Measurements from ENCODE around the gene ELSPBP1. TPM values are rescaled to one million over a fixed set of nuclear protein-coding genes. Genes with fewer than 3 reads are reported as not detected.

ELSPBP1 gene
- total RNA-seq, 4 donors from 2014 or later: not detected

GRCh38 chr19:48006762-48007161 is 12.3 kb downstream of the ELSPBP1 start:
- DNase-seq (ENCODE audit: low spot score in 2 of 2): no peak
- WGBS, 2 donors: 81 to 85% methylated on average over 6 of the region's 6 CpGs
- H3K27ac ChIP-seq: no peak overlapping the region
- no peaks in the 10 kb centered on the region for H3K27me3 ChIP-seq
- H3K4me1 ChIP-seq: no peaks in the 10 kb centered on the region
- TF ChIP-seq EP300 (IDR thresholded peaks at IDR 0.05) (no peak), POLR2A (IDR thresholded peaks at IDR 0.05) (no peak), CTCF (IDR thresholded peaks at IDR 0.05) (no peak)
- no peaks in the 10 kb centered on the region for H3K36me3 ChIP-seq
- no peak overlapping the region for H3K4me3 ChIP-seq
- peaks cover 0 to 17% (median 0%) of the 10 kb centered on the region in 4 donors for H3K9me3 ChIP-seq

GRCh38 chr19:48010932-48011758 is 16.7 kb downstream of the ELSPBP1 start:
- Histone ChIP-seq H3K27me3 (no peaks in the 10 kb centered on the region), H3K4me1 (no peaks in the 10 kb centered on the region), H3K27ac (no peak overlapping the region), H3K9me3 (peaks cover 0 to 28% (median 0%) of the 10 kb centered on the region in 4 donors), H3K4me3 (no peak overlapping the region), H3K36me3 (no peaks in the 10 kb centered on the region)
- WGBS, 2 donors: 88 to 92% methylated on average over 11 of the region's 11 CpGs
- TF ChIP-seq CTCF (IDR thresholded peaks at IDR 0.05) (no peak), POLR2A (IDR thresholded peaks at IDR 0.05) (no peak), EP300 (IDR thresholded peaks at IDR 0.05) (no peak)
- DNase-seq (ENCODE audit: low spot score in 2 of 2): no peak

GRCh38 chr19:48020686-48021085 is 26.3 kb downstream of the ELSPBP1 start:
- no peak for DNase-seq (ENCODE audit: low spot score in 2 of 2)
- whole genome bisulfite sequencing, 2 donors: 82 to 84% methylated on average over 3 of the region's 3 CpGs
- Histone ChIP-seq H3K9me3 (peaks cover 0 to 5% (median 0%) of the 10 kb centered on the region in 4 donors), H3K27ac (no peak overlapping the region), H3K4me3 (no peak overlapping the region), H3K36me3 (no peaks in the 10 kb centered on the region), H3K4me1 (no peaks in the 10 kb centered on the region), H3K27me3 (no peaks in the 10 kb centered on the region)
- no peak for TF ChIP-seq EP300 (IDR thresholded peaks at IDR 0.05)
- TF ChIP-seq POLR2A (IDR thresholded peaks at IDR 0.05): no peak
- no peak for TF ChIP-seq CTCF (IDR thresholded peaks at IDR 0.05)

GRCh38 chr19:48023011-48023410 is 28.6 kb downstream of the ELSPBP1 start:
- H3K4me1 ChIP-seq: no peaks in the 10 kb centered on the region
- H3K4me3 ChIP-seq: no peak overlapping the region
- TF ChIP-seq EP300 (IDR thresholded peaks at IDR 0.05): no peak
- TF ChIP-seq CTCF (IDR thresholded peaks at IDR 0.05): no peak
- TF ChIP-seq POLR2A (IDR thresholded peaks at IDR 0.05): no peak
- H3K36me3 ChIP-seq: no peaks in the 10 kb centered on the region
- 70 to 72% methylated on average over 2 of the region's 2 CpGs for WGBS, 2 donors
- no peaks in the 10 kb centered on the region for H3K27me3 ChIP-seq
- H3K27ac ChIP-seq: no peak overlapping the region
- no peaks in the 10 kb centered on the region for H3K9me3 ChIP-seq
- no peak for DNase-seq (ENCODE audit: low spot score in 2 of 2)

GRCh38 chr19:48023518-48023917 is 29.1 kb downstream of the ELSPBP1 start:
- TF ChIP-seq EP300 (IDR thresholded peaks at IDR 0.05) (no peak), CTCF (IDR thresholded peaks at IDR 0.05) (no peak), POLR2A (IDR thresholded peaks at IDR 0.05) (no peak)
- H3K36me3 ChIP-seq: no peaks in the 10 kb centered on the region
- DNase-seq (ENCODE audit: low spot score in 2 of 2): no peak
- no peaks in the 10 kb centered on the region for H3K9me3 ChIP-seq
- 86 to 95% methylated on average over 3 of the region's 3 CpGs for WGBS, 2 donors
- no peak overlapping the region for H3K4me3 ChIP-seq
- H3K27me3 ChIP-seq: no peaks in the 10 kb centered on the region
- no peak overlapping the region for H3K27ac ChIP-seq
- H3K4me1 ChIP-seq: no peaks in the 10 kb centered on the region
